Umbilical cord (tissue), 2 donors: ENCODE data around the gene GLCCI1. TPM values are rescaled to one million over a fixed set of nuclear protein-coding genes. Genes with fewer than 3 reads are reported as not detected.

ENCODE experiments used
- DNase-seq: peaks from one replicate; pipeline ENCODE4 v3.0.0-alpha.2; 2015; ENCODE audit warnings: low spot score
- total RNA-seq: library from RNA; depleted of rRNA; stranded (reverse); fragments of >200 nt; gene quantifications from one replicate; pipeline ENCODE4 v1.2.3, GENCODE V29; 2014; ENCODE audit warnings: low replicate concordance; ENCODE audit not compliant: insufficient read depth

GLCCI1 gene
- total RNA-seq, 1 donor from 2014 or later, result 12.3 TPM

- no peak for DNase-seq
These were observed 162.1 kb downstream of the GLCCI1 start for GRCh38 chr7:8130663-8131062.

GRCh38 chr7:8131694-8132605 is 163.4 kb downstream of the GLCCI1 start:
- no peak for DNase-seq

DNA sequence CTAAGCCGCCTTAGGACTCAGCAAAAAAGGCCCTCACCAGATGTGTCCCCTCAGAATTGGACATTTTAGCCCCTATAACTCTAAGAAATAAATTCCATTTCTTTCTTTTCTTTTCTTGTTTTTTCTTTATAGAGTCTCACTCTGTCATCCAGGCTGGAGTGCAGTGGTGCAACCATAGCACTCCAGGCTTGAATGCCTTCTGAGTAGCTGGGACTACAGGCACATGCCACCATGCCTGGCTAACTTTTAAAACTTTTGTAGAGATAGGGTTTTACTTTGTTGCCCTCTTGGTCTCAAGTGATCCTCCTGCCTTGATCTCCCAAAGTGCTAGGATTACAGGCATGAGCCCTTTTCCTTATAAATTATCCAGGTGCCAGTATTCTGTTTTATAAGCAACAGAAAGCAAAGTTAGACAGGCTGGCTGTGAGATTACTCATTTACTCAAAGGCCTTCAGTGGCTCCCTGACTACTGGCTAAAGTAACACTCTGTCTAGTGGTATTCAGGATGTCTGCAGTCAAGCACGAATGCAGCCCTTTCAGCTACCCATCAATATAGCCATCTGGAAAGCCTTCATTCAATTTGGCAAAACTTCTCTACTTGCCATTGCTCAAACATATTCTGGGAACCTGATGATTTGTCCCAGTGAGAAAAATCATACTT is 164.7 kb downstream of the GLCCI1 start:
- no peak for DNase-seq

GRCh38 chr7:8134089-8134733 is 165.6 kb downstream of the GLCCI1 start:
- DNase-seq, result no peak

- DNase-seq, result no peak
These were observed 166.8 kb downstream of the GLCCI1 start for GRCh38 chr7:8135417-8135816.

GRCh38 chr7:8136051-8136730 is 167.6 kb downstream of the GLCCI1 start:
- no peak for DNase-seq
